HUDEP-2 (cell line): Measurements from ENCODE around the gene CTRB2.
"Not testable (repeated sequence)": the region's sequence is repeated elsewhere in the genome, so short reads cannot be mapped to it uniquely, and the experiment has no call there.

ENCODE experiments used
- DNase-seq, 76 experiments: peaks; one replicate each; lab custom pipeline; 2025; ENCODE audit not compliant: unreplicated experiment in 76 of 76; lab: John Stamatoyannopoulos, UW

The CTRB2 gene

GRCh38 chr16:75228143-75228976 is 21.4 kb upstream of the CTRB2 start:
- DNase-seq = no peak

DNA sequence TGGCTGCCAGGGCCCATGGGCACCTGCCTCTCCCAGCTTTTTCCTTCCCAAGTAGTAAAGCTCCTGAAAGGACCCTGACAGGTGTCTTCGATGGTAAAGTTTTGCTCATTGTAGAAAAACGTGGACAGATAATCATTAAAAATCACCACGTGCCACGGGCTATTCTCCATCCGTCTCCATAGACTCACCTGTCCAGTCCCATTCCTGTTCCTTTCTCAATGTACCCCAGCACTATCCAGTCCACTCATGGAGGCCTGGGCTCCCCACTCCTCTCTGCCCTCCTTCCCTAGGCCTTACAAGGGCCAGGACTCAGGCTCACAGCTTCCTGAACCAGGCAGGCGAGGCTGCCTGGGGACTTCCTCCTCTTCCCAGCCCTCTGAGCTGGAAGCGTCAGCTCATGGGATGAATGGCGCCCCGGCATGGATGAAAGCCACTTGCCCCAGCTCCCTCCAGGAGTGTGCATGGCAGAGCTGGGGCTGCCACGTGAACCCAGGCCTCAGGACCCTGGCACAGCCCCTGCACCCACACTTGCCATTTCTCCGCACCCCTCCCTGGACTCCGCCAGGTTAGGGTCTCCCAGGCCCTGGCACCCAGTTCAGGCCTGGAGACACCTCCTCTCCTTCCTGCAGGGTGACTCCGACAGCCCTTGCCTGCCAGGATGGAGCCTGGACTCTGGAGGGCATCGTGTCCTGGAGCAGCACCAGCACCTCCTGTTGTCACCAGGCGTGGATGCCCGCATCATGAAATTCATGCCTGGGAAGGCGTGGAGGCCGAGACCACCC is 20.6 kb upstream of the CTRB2 start:
- no peak for DNase-seq

- no peak for DNase-seq
Measured at GRCh38 chr16:75226550-75227360, 19.8 kb upstream of the CTRB2 start.

DNA sequence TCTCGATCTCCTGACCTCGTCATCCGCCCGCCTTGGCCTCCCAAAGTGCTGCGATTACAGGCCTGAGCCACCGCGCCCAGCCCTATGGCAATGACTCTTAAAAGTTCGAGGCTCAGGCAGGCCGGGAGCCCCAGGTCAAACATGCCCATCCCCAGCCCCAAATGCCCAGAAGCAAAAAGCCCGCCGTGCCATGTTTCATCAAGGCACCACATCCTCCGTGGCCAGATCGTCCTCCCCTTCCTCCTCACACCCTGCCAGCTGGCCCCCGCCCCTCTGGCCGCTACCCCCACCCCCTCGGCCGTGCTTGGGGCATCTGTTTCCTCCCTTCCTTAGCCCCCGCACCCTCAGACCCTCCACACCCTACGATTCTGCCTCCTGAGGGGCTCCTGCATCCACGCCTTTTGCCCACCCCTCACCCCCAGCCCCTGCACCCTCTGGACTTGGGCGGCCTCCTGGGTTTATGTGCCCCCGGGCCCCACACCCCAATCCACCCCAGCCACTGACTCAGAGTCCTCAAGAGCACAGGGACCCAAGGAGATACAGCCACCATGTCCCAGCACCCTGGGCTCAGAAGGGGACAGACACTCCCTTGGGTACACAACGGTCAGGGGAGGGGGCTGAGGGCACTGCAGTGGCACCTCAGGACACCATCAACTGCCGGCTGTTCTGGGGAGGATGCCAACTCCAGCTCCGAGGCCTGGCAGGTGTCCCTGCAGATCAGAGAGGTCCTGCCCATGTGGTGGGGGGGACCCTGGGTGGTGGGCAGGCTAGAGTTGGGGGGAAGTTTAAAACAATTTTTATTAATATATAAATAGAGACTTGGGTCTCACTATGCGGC is 18.9 kb upstream of the CTRB2 start:
- no peak for DNase-seq

- no peak for DNase-seq
Measured at GRCh38 chr16:75225092-75225491, 18.1 kb upstream of the CTRB2 start.

DNA sequence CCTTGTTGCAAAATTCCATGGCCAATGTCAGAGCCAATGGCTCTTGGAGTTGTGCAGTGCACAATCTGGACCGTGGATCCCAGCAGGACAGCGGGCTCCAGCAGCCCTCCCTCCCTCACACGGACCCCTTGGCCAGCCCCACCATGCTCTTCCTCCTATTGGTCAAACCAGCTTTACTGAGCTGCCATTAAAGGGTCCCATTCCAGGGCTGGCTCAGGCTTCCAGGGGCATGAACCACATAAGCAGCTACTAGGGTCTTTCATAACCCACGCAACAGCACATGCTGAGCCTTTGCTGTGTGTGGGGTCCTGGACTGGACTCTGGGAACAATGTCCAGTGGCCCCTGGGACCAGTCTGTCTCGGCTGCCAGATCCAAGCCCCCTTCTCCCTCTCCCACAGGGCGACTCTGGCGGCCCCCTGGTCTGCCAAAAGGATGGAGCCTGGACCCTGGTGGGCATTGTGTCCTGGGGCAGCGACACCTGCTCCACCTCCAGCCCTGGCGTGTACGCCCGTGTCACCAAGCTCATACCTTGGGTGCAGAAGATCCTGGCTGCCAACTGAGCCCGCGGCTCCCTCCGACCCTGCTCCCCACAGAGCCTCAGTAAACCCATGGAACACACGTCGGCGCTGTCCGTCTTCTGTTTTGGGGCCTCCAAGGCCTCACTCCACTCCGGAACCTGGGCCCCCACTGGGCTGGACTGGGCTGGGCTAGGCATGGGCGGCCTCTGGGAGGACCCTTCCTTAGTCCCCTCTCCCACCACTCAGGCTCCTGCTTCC is 17.5 kb upstream of the CTRB2 start:
- no peak for DNase-seq

- DNase-seq = not testable (repeated sequence)
Measured at GRCh38 chr16:75223129-75223528, 16.2 kb upstream of the CTRB2 start.

DNA sequence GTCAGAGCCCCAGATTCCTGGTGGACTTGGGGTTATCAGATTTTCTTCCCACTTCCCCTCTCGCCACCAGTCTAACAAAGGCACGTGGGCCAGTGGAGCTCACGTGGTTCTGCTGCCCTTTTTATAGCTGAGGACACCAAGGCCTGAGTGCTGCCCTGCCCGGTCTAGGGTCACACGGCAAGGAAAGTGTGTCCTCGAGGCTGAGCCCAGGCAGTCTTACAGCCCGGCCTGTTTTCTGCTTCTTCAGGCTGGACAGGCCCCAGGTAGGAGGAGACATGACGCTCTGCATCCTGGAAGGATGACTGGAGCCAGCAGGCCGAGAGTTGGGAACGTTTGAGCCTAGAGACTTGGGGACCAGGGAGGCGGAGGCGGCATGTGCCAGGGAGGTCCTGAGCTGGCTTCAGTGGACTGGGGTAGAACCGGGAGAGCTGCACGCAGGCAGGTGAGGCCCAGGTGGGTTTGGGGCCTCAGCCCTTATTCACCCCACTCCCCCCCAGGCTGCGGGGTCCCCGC is 15.4 kb upstream of the CTRB2 start:
- no peak for DNase-seq

DNA sequence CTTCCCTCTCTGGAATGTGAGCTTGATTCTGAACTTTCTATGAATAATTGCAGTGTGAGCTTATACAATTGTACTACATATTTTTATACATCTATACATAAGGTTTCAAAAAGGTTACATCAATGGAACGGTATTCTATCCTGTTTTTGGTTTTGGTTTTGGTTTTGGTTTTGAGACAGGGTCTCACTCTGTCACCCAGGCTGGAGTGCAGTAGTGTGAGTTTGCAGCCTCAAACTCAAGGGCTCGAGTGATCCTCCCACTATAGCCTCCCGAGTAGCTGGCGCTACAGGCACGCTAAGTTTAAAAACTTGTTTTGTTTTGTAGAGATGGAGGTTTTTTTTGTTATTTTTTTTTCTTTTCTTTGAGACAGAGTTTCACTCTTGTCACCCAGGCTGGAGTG is 12.9 kb upstream of the CTRB2 start:
- no peak for DNase-seq

- DNase-seq = no peak
Measured at GRCh38 chr16:75219088-75219487, 12.1 kb upstream of the CTRB2 start.

GRCh38 chr16:75218256-75219076 is 11.5 kb upstream of the CTRB2 start, which contains the start of gene CTRB1:
TSS of gene CTRB1 (plus strand) at chr16:75218988. CDS start at chr16:75219008, 20 bp downstream.
- no peak for DNase-seq

GRCh38 chr16:75217389-75217851 is 10.5 kb upstream of the CTRB2 start:
- DNase-seq = no peak

GRCh38 chr16:75216576-75216975 is 9.6 kb upstream of the CTRB2 start:
- no peak for DNase-seq

GRCh38 chr16:75216127-75216526 is 9.2 kb upstream of the CTRB2 start:
- no peak for DNase-seq

- DNase-seq = not testable (repeated sequence)
Measured at GRCh38 chr16:75211286-75211685, 4.3 kb upstream of the CTRB2 start.

- no peak for DNase-seq
Measured at GRCh38 chr16:75209944-75210343, 3.0 kb upstream of the CTRB2 start.

GRCh38 chr16:75209514-75209913 is 2.6 kb upstream of the CTRB2 start:
- DNase-seq = not testable (repeated sequence)

- no peak for DNase-seq
Measured at GRCh38 chr16:75208861-75209505, 2.0 kb upstream of the CTRB2 start.
